NK-92 (cell line): Measurements from ENCODE around the gene HACD3.
"Not testable (repeated sequence)": the region's sequence is repeated elsewhere in the genome, so short reads cannot be mapped to it uniquely, and the experiment has no call there.

Experiments used
- DNase-seq: peaks from one replicate; lab custom pipeline; 2025; ENCODE audit not compliant: unreplicated experiment; lab: John Stamatoyannopoulos, UW

HACD3 gene

GRCh38 chr15:65599677-65600076 lies 69.4 kb downstream of the HACD3 start:
- DNase-seq, result no peak

- no peak for DNase-seq
Observed at GRCh38 chr15:65603134-65603533, 72.9 kb downstream of the HACD3 start.

GRCh38 chr15:65603559-65603958 lies 73.3 kb downstream of the HACD3 start:
- DNase-seq, result no peak

GRCh38 chr15:65610871-65611718 lies 80.8 kb downstream of the HACD3 start, which contains the start of gene INTS14:
Gene INTS14 (minus strand): TSS chr15:65611131. CDS start chr15:65607380, 3,751 bp downstream.
- DNase-seq, result peak; percentile 47

GRCh38 chr15:65611888-65612615 lies 81.8 kb downstream of the HACD3 start:
- no peak for DNase-seq

- no peak for DNase-seq
Observed at GRCh38 chr15:65612616-65612946, 82.3 kb downstream of the HACD3 start.

- no peak for DNase-seq
Observed at GRCh38 chr15:65612949-65613744, 82.9 kb downstream of the HACD3 start.

GRCh38 chr15:65615887-65616286 lies 85.6 kb downstream of the HACD3 start:
- not testable (repeated sequence) for DNase-seq

- no peak for DNase-seq
Observed at GRCh38 chr15:65618560-65619109, 88.4 kb downstream of the HACD3 start.

GRCh38 chr15:65619626-65620290 lies 89.5 kb downstream of the HACD3 start:
- DNase-seq, result no peak

GRCh38 chr15:65620833-65621232 lies 90.6 kb downstream of the HACD3 start:
- no peak for DNase-seq

- no peak for DNase-seq
Observed at GRCh38 chr15:65621638-65622037, 91.4 kb downstream of the HACD3 start, which contains the start of gene SLC24A1. Gene SLC24A1 (plus strand): TSS chr15:65621938. CDS start chr15:65624081, 2,143 bp downstream.

GRCh38 chr15:65623103-65623502 lies 92.8 kb downstream of the HACD3 start:
- DNase-seq, result no peak

GRCh38 chr15:65626856-65627255 lies 96.6 kb downstream of the HACD3 start:
- no peak for DNase-seq
